NB4 (cell line): Measurements from ENCODE around the gene RAPGEF6.

Source experiments
- DNase-seq: peaks from one replicate; pipeline ENCODE4 v3.0.0; 2010; ENCODE audit warnings: low read depth
- H3K4me3 ChIP-seq: one replicate; pipeline ENCODE4 v1.5.1; 2011; ENCODE audit warnings: mild to moderate bottlenecking, low read depth, low read length, moderate library complexity
- CTCF ChIP-seq: IDR thresholded peaks from one replicate; pipeline ENCODE4 v1.5.1; 2012; ENCODE audit warnings: low read depth, low read length
- MYC ChIP-seq: IDR thresholded peaks from 2 replicates; pipeline ENCODE4 v1.6.1; 2011; ENCODE audit warnings: low read depth, low read length
- POLR2A ChIP-seq: IDR thresholded peaks from 2 replicates; pipeline ENCODE4 v1.6.1; 2011; ENCODE audit warnings: mild to moderate bottlenecking; ENCODE audit not compliant: insufficient read length; ENCODE audit errors: extremely low read depth
- TF ChIP-seq, protein P1 (sequence below): IDR thresholded peaks from 2 replicates; pipeline ENCODE4 v1.6.1; 2011; ENCODE audit warnings: low read depth, low read length

Gene RAPGEF6

DNA sequence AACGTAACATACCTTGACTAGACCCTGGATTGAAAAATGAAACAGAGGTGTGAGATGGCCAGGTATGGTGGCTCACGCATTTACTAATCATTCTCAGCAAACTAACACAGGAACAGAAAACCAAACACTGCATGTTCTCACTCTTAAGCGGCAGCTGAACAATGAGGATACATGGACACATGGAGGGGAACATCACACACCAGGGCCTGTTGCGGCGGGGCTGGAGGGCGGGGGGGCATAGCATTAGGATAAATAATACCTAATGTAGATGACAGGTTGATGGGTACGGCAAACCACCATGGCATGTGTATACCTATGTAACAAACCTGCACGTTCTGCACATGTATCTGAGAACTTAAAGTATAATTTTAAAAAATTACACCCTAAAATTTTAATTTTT is 15.9 kb downstream of the RAPGEF6 start:
- TF ChIP-seq POLR2A (no peak), MYC (no peak), CTCF (no peak)
- TF ChIP-seq, protein P1, sequence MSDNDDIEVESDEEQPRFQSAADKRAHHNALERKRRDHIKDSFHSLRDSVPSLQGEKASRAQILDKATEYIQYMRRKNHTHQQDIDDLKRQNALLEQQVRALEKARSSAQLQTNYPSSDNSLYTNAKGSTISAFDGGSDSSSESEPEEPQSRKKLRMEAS, result no peak
- H3K4me3 ChIP-seq, result no peak overlapping the region
- DNase-seq, result no peak

- no peak for TF ChIP-seq POLR2A
- TF ChIP-seq, protein P1, result no peak
- TF ChIP-seq CTCF, result no peak
- TF ChIP-seq MYC, result no peak
Observed at GRCh38 chr5:131617140-131617822, 17.7 kb downstream of the RAPGEF6 start.

GRCh38 chr5:131615957-131616356 is 19.1 kb downstream of the RAPGEF6 start:
- no peak for DNase-seq
- H3K4me3 ChIP-seq, result no peak overlapping the region
- no peak for TF ChIP-seq MYC
- TF ChIP-seq, protein P1, result no peak
- TF ChIP-seq CTCF, result no peak
- no peak for TF ChIP-seq POLR2A

More at GRCh38 chr5:131617140-131617822, 17.7 kb downstream of the RAPGEF6 start:
- no peak overlapping the region for H3K4me3 ChIP-seq
- DNase-seq, result no peak

DNA sequence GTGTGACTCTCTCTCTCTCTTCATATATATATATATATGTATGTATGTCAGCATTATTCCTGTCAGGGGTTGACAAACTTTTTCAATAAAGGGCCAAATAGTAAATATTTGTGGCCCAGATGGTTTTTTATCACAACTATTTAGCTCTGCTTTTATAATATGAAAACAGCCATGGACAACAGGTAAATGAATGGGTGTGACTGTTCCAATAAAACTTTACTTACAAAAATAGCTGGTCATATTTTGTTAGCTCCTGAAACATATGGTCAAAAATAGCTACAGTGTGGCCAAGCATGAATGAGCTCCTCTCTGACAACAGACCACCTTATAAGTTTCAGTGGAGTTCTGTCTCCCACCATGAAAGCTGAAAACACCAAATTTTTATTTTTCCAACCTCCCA is 21.6 kb downstream of the RAPGEF6 start:
- no peak for DNase-seq
- no peak overlapping the region for H3K4me3 ChIP-seq
- TF ChIP-seq MYC (no peak), CTCF (no peak), POLR2A (no peak)
- TF ChIP-seq, protein P1, result no peak

- no peak overlapping the region for H3K4me3 ChIP-seq
- TF ChIP-seq, protein P1, result no peak
- TF ChIP-seq MYC, result no peak
- no peak for TF ChIP-seq POLR2A
- no peak for TF ChIP-seq CTCF
- DNase-seq, result no peak
Observed at GRCh38 chr5:131611064-131611381, 24.0 kb downstream of the RAPGEF6 start.
